HG03135 (cell line): ENCODE data around the gene PLA2G4D.

ENCODE experiments used
- ATAC-seq: cut with Tn5 transposase; IDR thresholded peaks from one replicate; pipeline ENCODE4 v1.9.1; 2021; ENCODE audit warnings: mild to moderate bottlenecking, moderate library complexity; ENCODE audit not compliant: unreplicated experiment

Gene PLA2G4D

GRCh38 chr15:42077689-42078088 is 16.7 kb downstream of the PLA2G4D start:
- no peak for ATAC-seq

GRCh38 chr15:42073418-42073817 is 20.9 kb downstream of the PLA2G4D start:
- ATAC-seq, result no peak

- no peak for ATAC-seq
These were observed 22.1 kb downstream of the PLA2G4D start for GRCh38 chr15:42072141-42072685.

DNA sequence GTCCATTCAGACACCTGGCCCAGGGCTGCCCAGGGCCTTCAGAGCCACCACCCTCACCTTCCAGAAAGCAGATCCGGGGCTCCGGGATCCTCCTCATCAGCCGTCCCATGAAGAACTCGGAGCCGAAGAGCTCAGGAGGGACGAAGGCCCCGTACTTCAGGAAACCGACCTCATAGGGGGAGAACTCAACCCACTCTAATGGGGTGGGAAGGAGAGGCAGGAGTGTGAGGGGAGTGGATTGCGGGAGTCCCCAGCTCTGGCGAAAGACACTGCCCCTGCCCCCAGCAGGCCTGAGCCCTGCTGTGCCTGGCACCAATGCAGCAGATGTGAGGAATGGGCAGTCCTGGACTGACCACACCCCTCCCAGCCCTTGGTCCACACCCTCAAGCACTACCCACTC is 22.6 kb downstream of the PLA2G4D start:
- no peak for ATAC-seq

DNA sequence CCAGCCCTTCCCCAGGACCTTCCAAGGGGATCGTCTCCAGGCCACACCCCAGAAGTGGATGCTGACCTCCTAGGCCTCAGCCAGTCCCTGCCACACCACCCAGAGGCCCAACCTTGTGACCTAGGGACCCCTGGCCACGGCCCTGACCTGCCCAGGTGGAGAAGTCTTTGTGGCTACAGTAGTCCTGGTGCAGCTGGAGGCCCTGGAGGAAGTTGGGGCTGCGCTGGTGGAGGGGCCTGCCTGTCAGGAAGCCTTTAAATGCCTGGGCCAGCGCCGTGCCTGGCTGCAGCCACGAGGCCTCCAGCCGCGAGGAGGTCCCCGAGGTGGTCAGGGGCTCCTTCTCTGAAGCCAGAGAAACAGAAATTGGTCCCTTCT is 23.4 kb downstream of the PLA2G4D start:
- no peak for ATAC-seq

DNA sequence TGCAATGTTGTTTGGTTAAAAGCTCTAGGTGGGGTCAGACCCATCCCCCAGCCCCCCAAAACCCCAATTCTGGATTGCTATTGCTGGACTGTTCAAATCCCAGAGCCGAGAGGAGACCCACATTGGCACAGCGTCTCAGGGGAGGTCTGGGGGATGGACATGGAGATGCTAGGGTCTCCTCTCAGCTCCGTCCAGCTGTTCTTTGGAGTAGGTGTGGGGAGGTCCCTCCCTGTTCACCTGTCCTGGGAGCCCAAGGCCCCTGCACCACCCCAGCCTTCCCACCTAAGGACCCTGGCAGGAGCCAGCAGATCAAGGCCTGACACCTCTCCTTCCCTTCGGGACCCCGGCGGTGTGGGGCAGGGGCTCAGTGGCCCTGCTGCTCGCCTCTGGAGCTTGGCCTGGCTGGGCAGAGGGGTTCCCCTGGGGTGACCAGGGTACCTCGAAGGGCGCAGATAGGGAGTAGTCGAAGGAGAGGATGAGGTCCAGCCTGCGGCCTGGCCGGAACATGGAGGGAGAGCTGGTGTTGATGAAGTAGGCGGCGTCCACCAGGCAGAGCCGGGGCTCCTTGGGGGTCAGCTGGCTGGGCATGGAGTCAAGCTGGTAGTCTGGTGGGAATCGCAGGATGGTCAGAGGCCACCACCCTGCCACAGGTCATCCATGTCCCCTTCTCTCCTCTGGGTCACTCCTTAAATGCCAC is 23.9 kb downstream of the PLA2G4D start:
- no peak for ATAC-seq

DNA sequence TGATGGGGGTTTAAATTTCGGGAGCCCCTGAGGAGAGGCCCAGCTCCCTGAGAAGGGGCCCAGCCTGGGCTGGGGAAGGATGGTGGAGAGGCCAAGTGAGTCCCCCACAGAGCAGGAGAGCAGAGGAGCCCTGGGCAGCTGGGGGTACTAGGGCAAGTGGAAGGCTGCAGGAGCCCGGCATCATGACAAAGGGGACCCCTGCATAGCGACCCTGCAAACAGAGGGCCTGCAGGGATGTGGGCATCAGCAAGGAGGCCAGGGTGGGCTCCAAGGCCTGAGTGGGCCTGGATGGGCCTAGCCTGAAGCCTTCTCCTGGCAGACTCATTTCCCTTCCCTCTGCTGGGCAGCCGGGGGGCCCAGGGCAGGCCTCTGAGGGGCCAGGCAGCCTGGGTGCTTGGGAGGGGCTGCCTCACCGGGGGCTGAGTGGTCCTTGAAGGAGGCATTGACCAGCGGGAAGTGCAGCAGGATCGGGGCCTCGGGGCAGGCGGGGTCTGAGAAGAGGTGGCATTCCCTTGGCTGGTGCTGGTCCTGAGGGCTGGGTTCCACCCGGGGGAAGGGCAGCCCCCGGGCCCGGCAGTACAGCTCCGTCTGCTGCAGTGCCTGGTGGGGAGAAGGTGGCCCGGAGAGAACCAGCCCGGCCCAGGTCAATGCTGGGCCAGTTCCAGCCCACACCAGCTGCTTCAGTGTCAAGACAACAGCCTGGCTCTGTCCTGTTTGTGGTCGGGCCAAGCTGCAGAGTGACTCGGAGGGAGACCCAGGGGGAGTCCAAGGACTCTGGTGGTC is 24.7 kb downstream of the PLA2G4D start:
- no peak for ATAC-seq

GRCh38 chr15:42069025-42069424 is 25.3 kb downstream of the PLA2G4D start:
- ATAC-seq, result no peak

DNA sequence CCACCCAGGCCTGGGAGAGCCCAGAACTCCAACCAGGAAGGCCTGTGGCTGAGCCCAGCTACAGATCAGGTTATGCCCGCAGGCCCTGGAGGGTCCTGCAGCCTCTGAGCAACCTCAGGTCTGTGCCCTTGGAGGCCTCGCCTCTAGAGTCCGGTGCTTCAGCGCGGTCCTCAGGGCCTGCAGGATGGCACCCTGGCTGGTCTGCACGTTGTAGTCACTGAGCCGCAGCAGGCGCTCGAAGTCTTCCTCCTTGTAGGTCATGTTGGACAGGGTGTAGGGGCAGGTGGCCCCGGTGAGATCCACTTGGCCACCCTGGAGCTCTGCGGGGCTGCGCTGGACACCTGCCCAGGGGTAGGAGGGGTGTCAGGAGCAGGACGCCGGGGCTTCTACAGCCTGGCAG is 25.8 kb downstream of the PLA2G4D start:
- no peak for ATAC-seq

DNA sequence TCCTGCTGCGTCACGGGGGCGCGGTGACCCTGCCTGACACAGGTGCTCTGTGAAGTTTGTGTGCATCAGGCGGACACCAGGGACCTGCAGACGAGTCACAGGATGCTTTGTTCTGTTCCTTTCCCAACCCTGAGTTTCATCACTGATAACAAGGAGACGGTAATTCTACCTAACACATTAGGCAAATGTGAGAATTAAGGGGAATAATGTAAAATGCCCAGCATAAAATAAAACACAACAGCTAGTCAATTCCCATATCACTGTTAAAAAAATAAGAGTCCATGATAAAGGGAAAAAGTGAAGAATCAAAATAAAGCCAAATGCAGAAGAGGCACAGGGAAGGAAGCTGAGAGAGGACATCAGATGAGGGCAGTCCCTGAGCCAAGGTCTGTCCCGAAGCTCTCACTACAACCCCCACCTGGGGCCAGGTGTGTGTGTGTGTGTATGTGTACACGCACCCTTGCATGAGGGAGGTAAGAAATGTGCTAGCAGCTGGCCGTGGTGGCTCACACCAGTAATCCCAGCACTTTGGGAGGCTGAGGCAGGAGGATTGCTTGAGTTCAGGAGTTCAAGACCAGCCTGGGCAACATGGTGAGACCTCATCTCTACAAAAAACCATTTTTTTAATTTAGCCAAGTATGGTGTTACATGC is 27.5 kb downstream of the PLA2G4D start:
- ATAC-seq, result no peak

DNA sequence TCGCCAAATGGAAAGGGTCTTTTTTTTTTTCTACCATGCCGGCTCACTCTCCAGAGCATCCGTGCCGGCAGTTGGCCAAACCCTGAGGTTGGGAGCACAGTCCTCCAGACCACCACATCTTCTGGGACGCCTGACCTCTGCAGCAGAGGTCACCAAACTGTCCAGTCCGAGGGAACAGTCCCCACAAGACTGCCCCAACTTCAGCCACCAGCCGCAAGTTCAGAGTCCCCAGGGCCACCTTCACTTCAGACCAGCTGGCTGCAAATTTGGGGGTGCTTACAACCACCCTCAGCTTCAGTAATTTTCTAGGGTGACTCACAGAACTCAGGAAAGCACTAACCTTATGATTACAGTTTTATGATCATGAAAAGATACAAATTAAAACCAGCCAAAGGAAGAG is 28.9 kb downstream of the PLA2G4D start:
- no peak for ATAC-seq

DNA sequence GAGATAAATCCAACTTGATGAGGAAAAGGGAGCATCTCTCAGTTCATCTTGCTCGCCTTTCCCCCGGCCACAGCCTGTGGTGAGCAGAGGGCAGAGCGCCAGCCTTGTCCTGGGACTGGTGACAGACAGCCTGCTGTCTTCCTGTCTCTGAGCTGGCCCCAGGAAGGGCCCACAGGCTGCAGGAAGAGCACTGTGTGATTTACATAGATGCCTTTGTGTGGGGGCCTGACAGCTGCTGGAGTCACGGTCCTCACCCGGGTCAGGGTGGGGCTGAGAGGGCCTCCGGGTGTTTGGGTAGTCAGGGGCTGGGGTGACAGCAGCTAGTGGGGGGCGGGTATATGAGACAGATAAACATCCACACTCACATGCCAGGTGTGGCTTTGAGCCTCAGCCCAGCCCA is 29.3 kb downstream of the PLA2G4D start:
- ATAC-seq, result no peak

GRCh38 chr15:42064271-42064670 is 30.1 kb downstream of the PLA2G4D start:
- no peak for ATAC-seq

DNA sequence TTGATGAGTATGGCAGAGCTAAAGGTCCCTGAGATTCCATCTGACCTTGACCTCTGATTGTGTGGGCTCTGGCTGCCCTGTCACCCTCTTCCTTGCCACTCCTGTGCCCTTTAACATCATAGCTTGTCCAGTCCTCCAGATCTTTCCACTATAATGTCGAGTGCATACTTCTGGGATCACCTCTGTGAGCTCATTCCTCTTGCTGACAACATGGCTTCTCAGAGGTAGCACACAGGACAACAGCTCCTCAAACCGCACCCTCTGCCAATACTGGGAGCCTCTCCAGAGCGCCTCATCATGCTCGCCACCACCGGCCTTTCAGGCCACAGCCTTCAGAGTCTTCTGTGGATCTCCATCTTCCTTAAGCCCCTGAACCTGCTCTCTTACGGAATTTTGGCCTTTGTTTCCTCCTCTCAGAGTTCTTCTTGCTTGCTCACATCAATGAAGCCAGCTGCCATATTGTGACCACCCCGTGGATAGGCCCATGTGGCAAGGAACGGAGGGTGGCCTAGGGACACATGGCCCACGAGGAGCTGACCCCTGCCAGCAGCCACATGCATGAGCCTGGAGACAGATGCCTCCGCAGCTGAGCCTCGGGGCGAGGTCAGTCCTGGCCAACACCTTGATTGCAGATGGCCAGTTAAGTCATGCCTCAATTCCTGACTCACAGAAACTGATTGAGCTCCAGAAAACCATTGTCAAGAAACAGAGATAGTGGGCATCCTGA is 31.1 kb downstream of the PLA2G4D start:
- ATAC-seq, result no peak

GRCh38 chr15:42062284-42062806 is 32.0 kb downstream of the PLA2G4D start:
- ATAC-seq, result no peak

GRCh38 chr15:42060797-42061196 is 33.6 kb downstream of the PLA2G4D start:
- ATAC-seq, result no peak

- ATAC-seq, result no peak
These were observed 33.9 kb downstream of the PLA2G4D start for GRCh38 chr15:42060477-42060763.

GRCh38 chr15:42059661-42060476 is 34.5 kb downstream of the PLA2G4D start:
- ATAC-seq, result no peak

DNA sequence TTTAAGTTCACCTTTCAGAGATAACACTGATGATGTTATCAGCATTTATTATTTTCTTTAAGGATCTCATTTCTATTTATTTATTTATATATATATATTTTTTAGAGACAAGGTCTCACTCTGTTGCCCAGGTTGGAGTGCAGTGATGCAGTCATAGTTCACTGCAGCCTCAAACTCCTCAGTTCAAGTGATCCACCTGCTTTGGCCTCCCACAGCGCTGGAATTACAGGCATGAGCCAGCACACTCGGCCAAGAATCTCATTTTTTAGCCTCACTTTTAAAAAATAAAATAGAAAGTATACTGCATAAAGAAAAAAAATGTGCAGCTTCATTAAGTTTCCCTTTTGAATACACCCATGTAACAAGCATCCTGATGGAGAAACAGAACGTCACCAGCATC is 35.6 kb downstream of the PLA2G4D start:
- ATAC-seq, result no peak
